Measurements from ENCODE around the gene SPART.
A peak's percentile ranks its signal among the peaks of the same experiment; 100 is the strongest.

The SPART gene, protein sequence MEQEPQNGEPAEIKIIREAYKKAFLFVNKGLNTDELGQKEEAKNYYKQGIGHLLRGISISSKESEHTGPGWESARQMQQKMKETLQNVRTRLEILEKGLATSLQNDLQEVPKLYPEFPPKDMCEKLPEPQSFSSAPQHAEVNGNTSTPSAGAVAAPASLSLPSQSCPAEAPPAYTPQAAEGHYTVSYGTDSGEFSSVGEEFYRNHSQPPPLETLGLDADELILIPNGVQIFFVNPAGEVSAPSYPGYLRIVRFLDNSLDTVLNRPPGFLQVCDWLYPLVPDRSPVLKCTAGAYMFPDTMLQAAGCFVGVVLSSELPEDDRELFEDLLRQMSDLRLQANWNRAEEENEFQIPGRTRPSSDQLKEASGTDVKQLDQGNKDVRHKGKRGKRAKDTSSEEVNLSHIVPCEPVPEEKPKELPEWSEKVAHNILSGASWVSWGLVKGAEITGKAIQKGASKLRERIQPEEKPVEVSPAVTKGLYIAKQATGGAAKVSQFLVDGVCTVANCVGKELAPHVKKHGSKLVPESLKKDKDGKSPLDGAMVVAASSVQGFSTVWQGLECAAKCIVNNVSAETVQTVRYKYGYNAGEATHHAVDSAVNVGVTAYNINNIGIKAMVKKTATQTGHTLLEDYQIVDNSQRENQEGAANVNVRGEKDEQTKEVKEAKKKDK

DNA sequence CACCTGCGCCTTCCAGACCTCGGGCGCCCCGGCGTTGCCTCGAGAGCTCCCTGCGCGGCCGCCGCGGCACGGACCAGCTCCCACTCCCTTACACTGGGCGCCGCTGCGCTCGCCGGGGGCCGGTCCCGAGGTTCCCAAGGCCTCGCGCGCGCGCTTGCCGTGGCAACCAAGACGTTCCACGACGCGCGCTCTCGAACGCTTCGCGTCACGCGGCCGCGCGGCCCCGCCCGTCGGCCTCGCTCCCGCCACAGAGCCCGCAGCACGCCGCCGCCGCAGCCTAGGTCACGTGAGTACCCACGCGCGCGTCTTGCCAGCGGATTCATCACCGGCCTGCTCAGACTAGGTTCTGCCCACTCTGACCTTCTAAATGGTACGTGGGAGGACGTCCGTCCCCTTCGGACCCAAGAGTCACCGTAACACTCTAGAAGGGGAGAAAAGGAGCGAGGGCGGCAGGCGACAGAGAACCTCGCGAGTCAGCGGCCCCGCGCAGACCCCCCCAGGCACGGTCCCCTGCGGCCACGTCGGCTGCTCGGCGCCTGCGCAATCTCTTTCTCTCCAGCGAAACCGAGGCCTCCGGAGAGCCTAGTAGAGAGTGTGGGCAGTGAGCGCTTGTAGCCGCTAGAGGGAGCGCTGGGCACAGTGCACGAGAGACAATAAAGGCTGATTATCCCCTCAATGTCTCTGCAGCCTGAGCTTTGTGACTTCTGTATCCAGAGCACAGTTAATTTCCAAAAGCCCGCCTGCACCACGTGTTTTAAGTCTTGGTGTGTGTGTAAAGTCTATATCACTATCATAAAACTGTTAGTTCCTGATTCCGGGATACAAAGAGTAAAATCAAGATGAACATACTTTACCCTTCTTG, at the start of gene SPART:
Gene SPART (minus strand): TSS at position 173 of the 862 bp plus-strand sequence. CDS start 10,564 bp downstream, outside the sequence.
- no peak for TF ChIP-seq ZFX (IDR thresholded peaks at IDR 0.05)
- TF ChIP-seq CTCF (conservative IDR thresholded peaks at IDR 0.05) = peak; percentile 97
- peak within 1 kb of the TSS; percentile 50 for H3K27ac ChIP-seq

GRCh38 chr13:36395280-36395679, 49.1 kb upstream of the SPART start:
- no peak overlapping the region for H3K27ac ChIP-seq
- TF ChIP-seq CTCF (conservative IDR thresholded peaks at IDR 0.05) = peak; percentile 79
- no peak for TF ChIP-seq ZFX (IDR thresholded peaks at IDR 0.05)

- TF ChIP-seq ZFX (IDR thresholded peaks at IDR 0.05) (no peak), CTCF (conservative IDR thresholded peaks at IDR 0.05) (no peak)
- H3K27ac ChIP-seq = no peak overlapping the region
Observed at GRCh38 chr13:36385489-36385888, 39.3 kb upstream of the SPART start.

GRCh38 chr13:36382030-36382429, 35.8 kb upstream of the SPART start:
- TF ChIP-seq ZFX (IDR thresholded peaks at IDR 0.05) = no peak
- H3K27ac ChIP-seq = no peak overlapping the region

DNA sequence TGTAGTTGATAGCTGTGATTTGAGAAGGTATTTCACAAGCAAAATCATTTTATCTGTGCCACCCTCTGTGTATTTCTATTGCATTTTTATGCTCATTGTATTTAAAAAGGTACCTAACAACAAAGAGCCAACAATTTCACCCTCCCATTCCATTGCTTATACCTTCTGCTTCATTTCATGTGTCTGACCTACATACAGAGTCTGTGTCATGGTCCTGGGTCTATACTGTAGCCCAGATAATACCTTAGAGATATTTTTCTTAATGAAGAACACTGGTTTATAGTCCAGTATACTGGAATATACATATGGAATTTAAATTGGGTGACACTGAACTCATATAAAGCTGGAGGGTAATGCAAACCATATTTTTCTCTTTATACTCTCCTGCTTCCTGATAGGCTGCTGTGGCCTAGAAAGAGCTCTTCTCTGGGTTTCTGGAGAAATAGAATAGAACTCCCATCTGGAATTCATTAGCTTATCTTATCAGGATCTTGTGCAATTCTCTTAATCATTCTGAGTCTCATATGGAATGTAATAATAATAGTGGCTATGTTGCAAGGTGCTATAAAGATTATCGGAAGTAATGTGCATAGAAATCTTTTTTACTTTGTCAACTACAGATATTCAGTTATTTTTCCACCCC, 31.8 kb upstream of the SPART start:
- TF ChIP-seq CTCF (conservative IDR thresholded peaks at IDR 0.05) (no peak), ZFX (IDR thresholded peaks at IDR 0.05) (no peak)
- no peak overlapping the region for H3K27ac ChIP-seq

DNA sequence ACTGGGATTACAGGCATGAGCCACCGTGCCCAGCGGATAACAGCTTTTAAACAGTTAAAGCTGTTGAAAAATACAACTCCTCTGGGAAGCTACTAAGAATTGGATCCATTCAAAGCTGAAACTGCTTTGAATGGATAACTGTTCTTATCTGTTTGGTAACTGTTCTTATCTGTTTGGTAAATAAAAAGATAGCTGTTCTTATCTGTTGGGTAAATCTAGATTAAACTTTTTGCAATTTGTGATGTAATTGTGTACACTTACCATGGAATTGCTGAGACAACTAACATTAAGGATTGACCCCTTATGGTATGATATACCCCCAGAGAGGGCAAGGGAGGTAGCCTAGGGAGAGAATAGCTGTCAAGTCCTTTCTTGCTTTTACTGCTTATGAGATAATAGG, 27.9 kb upstream of the SPART start:
- peak overlapping the region; percentile 76 for H3K27ac ChIP-seq
- TF ChIP-seq ZFX (IDR thresholded peaks at IDR 0.05) = no peak
- TF ChIP-seq CTCF (conservative IDR thresholded peaks at IDR 0.05) = no peak

DNA sequence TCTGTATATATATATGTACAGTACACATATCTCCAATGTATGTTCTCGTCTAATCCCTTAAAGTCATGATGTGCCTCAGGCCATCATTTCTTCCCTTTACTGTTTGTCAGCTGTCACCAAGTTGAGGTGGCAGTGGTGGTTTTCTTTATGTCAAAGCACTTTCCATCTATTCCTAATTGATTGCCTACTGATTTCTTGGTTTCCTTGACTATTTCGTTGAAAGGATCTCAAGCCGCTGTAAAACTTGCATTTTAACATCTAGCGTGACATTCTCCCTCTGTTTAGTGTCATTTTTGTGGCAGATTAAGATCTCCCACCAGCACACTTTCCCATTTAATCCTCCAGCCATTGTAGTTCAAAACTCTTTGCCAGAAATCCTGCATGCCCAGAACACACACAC, 25.0 kb upstream of the SPART start:
- no peak for TF ChIP-seq CTCF (conservative IDR thresholded peaks at IDR 0.05)
- no peak for TF ChIP-seq ZFX (IDR thresholded peaks at IDR 0.05)
- no peak overlapping the region for H3K27ac ChIP-seq

All from C4-2B (cell line).